ENCODE data around the gene SYDE2. TPM values are rescaled to one million over a fixed set of nuclear protein-coding genes. Genes with fewer than 3 reads are reported as not detected.

Gene SYDE2
- total RNA-seq, 2 donors from 2014 or later = 11.0 to 14.1 TPM

GRCh38 chr1:85216697-85217096, 15.9 kb upstream of the SYDE2 start:
- no peak overlapping the region for H3K4me3 Mint-ChIP-seq
- DNase-seq = no peak
- H3K4me1 ChIP-seq (ENCODE audit: control insufficient read depth, insufficient read depth, low read length) = peaks cover 5% of the 10 kb centered on the region
- H3K4me3 ChIP-seq (ENCODE audit: low read length) = no peak overlapping the region
- H3K9ac ChIP-seq (ENCODE audit: extremely low read depth, low read length, poor library complexity, severe bottlenecking) = no peak overlapping the region
- H3K36me3 ChIP-seq (ENCODE audit: control insufficient read depth, insufficient read depth, low read length) = no peaks in the 10 kb centered on the region
- no peak overlapping the region for H3K27ac ChIP-seq (ENCODE audit: low read depth, low read length)
- H3K27ac Mint-ChIP-seq = no peak overlapping the region
- no peaks in the 10 kb centered on the region for H3K9me3 ChIP-seq (ENCODE audit: control insufficient read depth, low read length)
- H3K4me1 Mint-ChIP-seq = peaks cover 15% of the 10 kb centered on the region
- no peaks in the 10 kb centered on the region for H3K27me3 ChIP-seq (ENCODE audit: control insufficient read depth, insufficient read depth, low read length, poor library complexity, severe bottlenecking)
- no peaks in the 10 kb centered on the region for H3K27me3 Mint-ChIP-seq (ENCODE audit: insufficient read depth)
- H3K36me3 Mint-ChIP-seq (ENCODE audit: low read depth) = no peaks in the 10 kb centered on the region
- no peaks in the 10 kb centered on the region for H3K9me3 Mint-ChIP-seq
- no peak for TF ChIP-seq CTCF (conservative IDR thresholded peaks at IDR 0.05)

GRCh38 chr1:85214654-85215053, 13.8 kb upstream of the SYDE2 start:
- Mint-ChIP-seq H3K4me1 (peaks cover 2% of the 10 kb centered on the region), H3K27me3 (ENCODE audit: insufficient read depth) (no peaks in the 10 kb centered on the region), H3K9me3 (no peaks in the 10 kb centered on the region), H3K27ac (no peak overlapping the region), H3K36me3 (ENCODE audit: low read depth) (no peaks in the 10 kb centered on the region), H3K4me3 (no peak overlapping the region)
- H3K9ac ChIP-seq (ENCODE audit: extremely low read depth, low read length, poor library complexity, severe bottlenecking) = no peak overlapping the region
- no peak overlapping the region for H3K4me3 ChIP-seq (ENCODE audit: low read length)
- H3K27me3 ChIP-seq (ENCODE audit: control insufficient read depth, insufficient read depth, low read length, poor library complexity, severe bottlenecking) = no peaks in the 10 kb centered on the region
- H3K27ac ChIP-seq (ENCODE audit: low read depth, low read length) = no peak overlapping the region
- WGBS, 2 experiments (ENCODE audit: insufficient coverage in 1 of 2, insufficient read length in 1 of 2) = 82 to 92% methylated on average over 3 to 4 of the region's 5 CpGs
- no peaks in the 10 kb centered on the region for H3K9me3 ChIP-seq (ENCODE audit: control insufficient read depth, low read length)
- H3K36me3 ChIP-seq (ENCODE audit: control insufficient read depth, insufficient read depth, low read length) = no peaks in the 10 kb centered on the region
- no peaks in the 10 kb centered on the region for H3K4me1 ChIP-seq (ENCODE audit: control insufficient read depth, insufficient read depth, low read length)
- DNase-seq = no peak
- no peak for TF ChIP-seq CTCF (conservative IDR thresholded peaks at IDR 0.05)

DNA sequence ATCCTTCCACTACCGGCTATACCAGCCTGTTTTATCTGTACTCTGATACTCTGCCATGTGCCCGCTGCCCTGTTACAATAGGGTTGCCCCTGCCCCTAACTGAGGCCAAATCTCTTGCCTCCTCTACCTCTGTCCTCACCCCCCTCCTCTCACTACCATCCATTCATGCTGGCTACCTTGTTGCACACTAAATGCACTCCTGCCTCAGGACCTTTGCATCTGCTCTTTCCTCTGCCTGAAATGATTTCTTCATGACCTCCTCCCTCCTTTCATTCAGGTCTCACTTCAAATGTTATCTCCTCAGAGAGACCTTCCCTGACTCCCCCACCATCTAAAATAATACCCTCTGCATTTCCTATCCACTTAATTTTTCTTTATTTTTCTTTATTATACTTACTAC, 7.7 kb upstream of the SYDE2 start:
- H3K9ac ChIP-seq (ENCODE audit: extremely low read depth, low read length, poor library complexity, severe bottlenecking) = no peak overlapping the region
- H3K27ac Mint-ChIP-seq = no peak overlapping the region
- peaks cover 2% of the 10 kb centered on the region for H3K27me3 Mint-ChIP-seq (ENCODE audit: insufficient read depth)
- H3K4me3 ChIP-seq (ENCODE audit: low read length) = no peak overlapping the region
- H3K4me1 ChIP-seq (ENCODE audit: control insufficient read depth, insufficient read depth, low read length) = no peaks in the 10 kb centered on the region
- no peaks in the 10 kb centered on the region for H3K9me3 Mint-ChIP-seq
- DNase-seq = no peak
- H3K36me3 ChIP-seq (ENCODE audit: control insufficient read depth, insufficient read depth, low read length) = no peaks in the 10 kb centered on the region
- H3K27me3 ChIP-seq (ENCODE audit: control insufficient read depth, insufficient read depth, low read length, poor library complexity, severe bottlenecking) = no peaks in the 10 kb centered on the region
- WGBS, 2 experiments (ENCODE audit: insufficient coverage in 1 of 2, insufficient read length in 1 of 2) = 88 to 94% methylated on average over 2 of the region's 2 CpGs
- H3K9me3 ChIP-seq (ENCODE audit: control insufficient read depth, low read length) = no peaks in the 10 kb centered on the region
- no peak overlapping the region for H3K27ac ChIP-seq (ENCODE audit: low read depth, low read length)
- H3K4me1 Mint-ChIP-seq = peaks cover 22% of the 10 kb centered on the region
- no peak for TF ChIP-seq CTCF (conservative IDR thresholded peaks at IDR 0.05)
- H3K4me3 Mint-ChIP-seq = no peak overlapping the region
- no peaks in the 10 kb centered on the region for H3K36me3 Mint-ChIP-seq (ENCODE audit: low read depth)

Data from endodermal cell (in vitro differentiated cells).